Colonic mucosa (tissue), 4 donors: ENCODE results near the gene DIRAS2. TPM values are rescaled to one million over a fixed set of nuclear protein-coding genes. Genes with fewer than 3 reads are reported as not detected.

ENCODE experiments used
- DNase-seq: peaks from one replicate; pipeline ENCODE4 v3.0.0-alpha.2; 2020
- H3K27ac ChIP-seq: fragments of 200-600 bp; one replicate; pipeline ENCODE4 v1.8.0; 2021
- H3K27me3 ChIP-seq: fragments of 200-600 bp; one replicate; pipeline ENCODE4 v1.8.0; 2021
- H3K36me3 ChIP-seq: fragments of 200-600 bp; one replicate; pipeline ENCODE4 v1.8.0; 2021
- H3K4me1 ChIP-seq: fragments of 200-600 bp; one replicate; pipeline ENCODE4 v1.8.0; 2021; ENCODE audit warnings: mild to moderate bottlenecking
- H3K4me3 ChIP-seq: fragments of 200-600 bp; one replicate; pipeline ENCODE4 v1.8.0; 2021
- H3K9ac ChIP-seq, 2 donors: one replicate each; pipeline ENCODE4 v1.7.0; 2013; ENCODE audit warnings: control low read depth in 2 of 2, low read depth in 2 of 2, low read length in 2 of 2
- H3K9me3 ChIP-seq: fragments of 200-600 bp; one replicate; pipeline ENCODE4 v1.8.0; 2021
- intact Hi-C: fragments of 100-400 bp; cut with DNase I; formaldehyde crosslinking; loops from one replicate; pipeline ENCODE4 v1.14.1; 2022
- total RNA-seq, 2 donors: library from RNA; stranded (reverse); fragmentation: NEBNext Ultra II Directional in 1 of 2; extraction: Animal tissue kit (Norgen Biotek cat#: 25700) in 1 of 2; gene quantifications; one replicate each; pipeline ENCODE4 v1.2.1, GENCODE V29; 2021
- TF ChIP-seq, protein P1 (sequence below): fragments of 200-600 bp; IDR thresholded peaks from one replicate; pipeline ENCODE4 v1.8.0; 2022; ENCODE audit warnings: antibody characterized with exemption, mild to moderate bottlenecking
- donor health status: healthy.
- donor health status: DM: no; HTN: no; CAD: no.
- donor health status: DM: no; HTN: no; CAD: no.

Gene DIRAS2
- total RNA-seq, 2 donors from 2014 or later = 0.40 TPM; not detected in 1

DNA sequence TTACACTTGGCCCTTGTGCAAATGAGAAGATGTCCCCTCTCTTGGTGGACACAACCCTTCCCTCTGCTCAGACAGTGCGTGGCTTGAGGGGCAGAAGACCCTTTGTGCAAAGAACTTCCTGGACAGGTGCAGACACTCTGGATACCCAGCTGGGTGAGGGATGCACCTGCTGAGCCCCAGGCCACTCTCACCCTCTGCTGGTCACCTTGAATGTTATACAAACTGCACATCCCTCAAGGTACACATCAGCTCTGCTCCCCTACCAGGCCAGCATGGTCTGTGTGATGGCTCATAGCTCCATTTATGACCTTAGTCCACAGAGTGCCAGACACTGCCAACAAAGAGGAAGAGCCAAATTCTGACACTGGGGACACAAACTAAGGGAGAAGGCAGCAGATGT is 3.1 kb upstream of the DIRAS2 start:
- no peak overlapping the region for H3K9ac ChIP-seq
- no peak overlapping the region for H3K27ac ChIP-seq
- H3K36me3 ChIP-seq = no peaks in the 10 kb centered on the region
- TF ChIP-seq, protein P1, sequence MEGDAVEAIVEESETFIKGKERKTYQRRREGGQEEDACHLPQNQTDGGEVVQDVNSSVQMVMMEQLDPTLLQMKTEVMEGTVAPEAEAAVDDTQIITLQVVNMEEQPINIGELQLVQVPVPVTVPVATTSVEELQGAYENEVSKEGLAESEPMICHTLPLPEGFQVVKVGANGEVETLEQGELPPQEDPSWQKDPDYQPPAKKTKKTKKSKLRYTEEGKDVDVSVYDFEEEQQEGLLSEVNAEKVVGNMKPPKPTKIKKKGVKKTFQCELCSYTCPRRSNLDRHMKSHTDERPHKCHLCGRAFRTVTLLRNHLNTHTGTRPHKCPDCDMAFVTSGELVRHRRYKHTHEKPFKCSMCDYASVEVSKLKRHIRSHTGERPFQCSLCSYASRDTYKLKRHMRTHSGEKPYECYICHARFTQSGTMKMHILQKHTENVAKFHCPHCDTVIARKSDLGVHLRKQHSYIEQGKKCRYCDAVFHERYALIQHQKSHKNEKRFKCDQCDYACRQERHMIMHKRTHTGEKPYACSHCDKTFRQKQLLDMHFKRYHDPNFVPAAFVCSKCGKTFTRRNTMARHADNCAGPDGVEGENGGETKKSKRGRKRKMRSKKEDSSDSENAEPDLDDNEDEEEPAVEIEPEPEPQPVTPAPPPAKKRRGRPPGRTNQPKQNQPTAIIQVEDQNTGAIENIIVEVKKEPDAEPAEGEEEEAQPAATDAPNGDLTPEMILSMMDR = no peak
- intact Hi-C loops = no loop called here
- peaks cover 23% of the 10 kb centered on the region for H3K27me3 ChIP-seq
- no peak overlapping the region for H3K4me3 ChIP-seq
- no peak for DNase-seq
- no peaks in the 10 kb centered on the region for H3K4me1 ChIP-seq
- no peaks in the 10 kb centered on the region for H3K9me3 ChIP-seq

DNA sequence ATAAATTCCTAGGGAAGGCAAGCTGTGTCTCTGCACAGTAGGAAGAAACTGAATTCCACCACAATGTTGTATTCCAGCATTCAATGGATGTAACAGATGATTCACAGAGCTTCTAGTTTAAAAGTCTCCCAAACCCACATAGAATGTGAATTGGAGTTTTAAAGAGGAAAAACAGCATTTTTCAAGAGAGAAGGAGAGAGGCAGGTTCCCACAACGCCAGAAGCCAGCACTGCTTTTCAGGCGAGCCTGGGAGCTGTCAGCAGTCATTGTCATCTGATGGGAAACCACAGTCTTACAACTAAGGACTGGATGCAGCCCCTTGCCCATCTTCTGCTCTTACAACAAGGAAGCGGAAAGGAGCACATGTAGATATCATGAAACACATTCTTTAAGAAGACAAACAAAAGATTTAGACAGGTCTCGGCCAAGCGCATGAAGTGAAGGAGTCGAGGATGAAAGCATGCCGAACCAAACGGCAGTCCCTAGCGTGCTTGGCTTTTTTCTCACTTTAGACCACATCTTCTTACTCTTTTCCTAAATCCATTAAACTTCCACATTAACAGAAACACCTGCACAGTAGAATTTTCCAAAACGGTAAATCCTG is 638 bp downstream of the DIRAS2 start:
- no peak overlapping the region for H3K9ac ChIP-seq
- TF ChIP-seq, protein P1 = no peak
- no peak for DNase-seq
- no peak overlapping the region for H3K4me3 ChIP-seq
- no peaks in the 10 kb centered on the region for H3K9me3 ChIP-seq
- no peaks in the 10 kb centered on the region for H3K36me3 ChIP-seq
- H3K4me1 ChIP-seq = no peaks in the 10 kb centered on the region
- intact Hi-C loops = loop anchor here (5.0 kb wide), 2 partner anchors 415 to 500 kb away; no protein-coding TSS in a partner anchor
- no peak overlapping the region for H3K27ac ChIP-seq
- H3K27me3 ChIP-seq = peaks cover 23% of the 10 kb centered on the region

DNA sequence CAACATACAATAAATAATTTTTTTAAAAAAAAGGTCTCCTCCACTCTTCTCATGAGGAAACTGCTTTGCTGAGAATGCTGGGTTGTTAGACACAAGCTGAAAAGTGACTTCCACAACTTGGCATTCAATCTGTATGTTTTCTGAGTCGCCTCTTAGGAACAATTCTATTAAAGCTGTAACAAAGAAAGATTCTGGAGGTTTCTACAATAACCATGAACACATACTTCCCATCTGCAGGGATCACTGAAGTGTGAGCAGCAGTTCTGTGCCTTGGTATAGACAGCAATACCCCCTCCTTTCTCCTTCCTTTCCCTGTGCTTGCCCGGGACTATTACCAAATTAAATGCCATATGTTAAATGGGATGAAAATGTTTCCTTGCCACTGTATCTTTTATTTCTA is 1.5 kb downstream of the DIRAS2 start:
- Histone ChIP-seq H3K9me3 (no peaks in the 10 kb centered on the region), H3K36me3 (no peaks in the 10 kb centered on the region), H3K27me3 (peaks cover 23% of the 10 kb centered on the region), H3K9ac (no peak overlapping the region), H3K4me1 (no peaks in the 10 kb centered on the region), H3K27ac (no peak overlapping the region), H3K4me3 (no peak overlapping the region)
- no peak for DNase-seq
- TF ChIP-seq, protein P1 = no peak
- intact Hi-C loops = loop anchor here (5.0 kb wide), 2 partner anchors 414 to 499 kb away; no protein-coding TSS in a partner anchor

DNA sequence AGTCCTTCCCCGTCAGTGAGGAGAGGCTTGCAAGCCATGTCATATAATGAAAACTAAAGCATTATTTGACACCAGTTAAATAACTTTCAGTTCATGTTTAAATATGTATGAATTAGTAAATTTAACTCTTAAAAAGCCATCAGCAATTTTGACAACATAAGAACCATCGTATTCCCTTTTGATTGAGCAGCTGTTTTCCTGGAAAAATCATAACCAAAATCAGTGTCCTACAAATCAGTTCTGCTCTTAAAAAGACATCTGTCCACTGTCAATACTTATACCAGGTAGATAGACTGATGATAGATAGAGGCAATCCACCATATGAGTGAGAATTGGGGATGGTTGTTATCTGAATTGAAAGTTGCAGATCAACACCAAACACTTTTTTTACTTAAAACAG is 2.3 kb downstream of the DIRAS2 start:
- no peak for DNase-seq
- Histone ChIP-seq H3K4me3 (no peak overlapping the region), H3K9ac (no peak overlapping the region), H3K27me3 (peaks cover 23% of the 10 kb centered on the region), H3K4me1 (no peaks in the 10 kb centered on the region), H3K27ac (no peak overlapping the region), H3K36me3 (no peaks in the 10 kb centered on the region), H3K9me3 (no peaks in the 10 kb centered on the region)
- intact Hi-C loops = loop anchor here (5.0 kb wide), 2 partner anchors 413 to 498 kb away; no protein-coding TSS in a partner anchor
- TF ChIP-seq, protein P1 = no peak

DNA sequence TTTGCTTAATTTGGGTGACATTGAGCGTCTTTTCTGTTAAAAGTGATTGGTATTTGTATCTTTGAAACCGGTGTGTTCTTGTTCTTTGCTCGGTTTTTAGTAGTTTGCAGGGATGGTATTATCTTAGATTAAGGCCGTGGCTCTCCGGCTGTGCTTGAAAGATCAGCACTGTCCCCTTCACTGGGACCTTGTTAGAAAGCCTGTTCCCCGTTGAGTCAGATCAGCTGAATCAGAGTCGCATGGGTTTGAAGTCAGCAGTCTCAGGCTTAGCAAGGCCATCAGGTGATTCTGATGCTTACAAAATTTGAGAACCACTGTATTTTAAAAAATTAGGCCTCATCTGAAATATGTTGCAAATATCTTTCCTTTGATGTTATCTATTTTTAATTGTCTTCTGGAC is 5.0 kb downstream of the DIRAS2 start:
- no peak for DNase-seq
- Histone ChIP-seq H3K36me3 (no peaks in the 10 kb centered on the region), H3K4me3 (no peak overlapping the region), H3K9ac (no peak overlapping the region), H3K27ac (no peak overlapping the region), H3K27me3 (peaks cover 17% of the 10 kb centered on the region), H3K4me1 (no peaks in the 10 kb centered on the region), H3K9me3 (no peaks in the 10 kb centered on the region)
- TF ChIP-seq, protein P1 = no peak
- intact Hi-C loops = no loop called here
